Esophagus squamous epithelium (tissue), 5 donors: Measurements from ENCODE around the gene BIRC2. TPM values are rescaled to one million over a fixed set of nuclear protein-coding genes. Genes with fewer than 3 reads are reported as not detected.
A peak's percentile ranks its signal among the peaks of the same experiment; 100 is the strongest.

Experiments
- DNase-seq: peaks from one replicate; lab custom pipeline; 2025; lab: John Stamatoyannopoulos, UW
- H3K27ac ChIP-seq, 4 donors: fragments of 200-600 bp; sonication (generic); one replicate each; pipeline ENCODE4 v1.5.1; 2016 to 2019; ENCODE audit warnings: mild to moderate bottlenecking in 1 of 4
- H3K27me3 ChIP-seq, 4 donors: fragments of 200-600 bp; sonication (generic); 1 replicate in 3 of 4; 2 replicates in 1 of 4; pipeline versions ENCODE4 v1.5.1 to v1.6.0; 2017 to 2021; ENCODE audit warnings: antibody characterized with exemption in 1 of 4
- H3K36me3 ChIP-seq, 3 donors: fragments of 200-600 bp; sonication (generic); one replicate each; pipeline ENCODE4 v1.5.1; 2016 to 2019
- H3K4me1 ChIP-seq, 3 donors: fragments of 200-600 bp; sonication (generic); one replicate each; pipeline ENCODE4 v1.5.1; 2017 to 2019
- H3K4me3 ChIP-seq, 4 donors: fragments of 200-600 bp; sonication (generic); 1 replicate in 3 of 4; 2 replicates in 1 of 4; pipeline ENCODE4 v1.5.1; 2016 to 2019; ENCODE audit warnings: mild to moderate bottlenecking in 2 of 4, moderate library complexity in 1 of 4
- H3K9me3 ChIP-seq, 3 donors: fragments of 200-600 bp; sonication (generic); one replicate each; pipeline ENCODE4 v1.5.1; 2016 to 2019
- POLR2A ChIP-seq, 4 donors: fragments of 450-650 bp; IDR thresholded peaks; one replicate each; pipeline ENCODE4 v1.6.1; 2017; ENCODE audit warnings: antibody characterized with exemption in 4 of 4, mild to moderate bottlenecking in 4 of 4, moderate library complexity in 3 of 4
- WGBS, 2 donors: methylation state at CpG; one replicate each; pipeline ENCODE4 v1.1.5; 2018; 5-methylcytosine and 5-hydroxymethylcytosine counted together
- intact Hi-C: fragments of 100-400 bp; cut with DNase I; formaldehyde crosslinking; loops from one replicate; pipeline ENCODE4 v1.15.0; 2022
- total RNA-seq, 4 donors: library from RNA; depleted of rRNA; stranded (reverse); fragments of >200 nt; gene quantifications; one replicate each; pipeline ENCODE4 v1.1.0, GENCODE V29; 2016
- TF ChIP-seq, protein P1 (sequence below), 6 experiments: fragments of 450-650 bp in 4 of 6; fragments of 200-600 bp in 2 of 6; sonication (generic) in 2 of 6; IDR thresholded peaks; one replicate each; pipeline ENCODE4 v1.5.1; 2016 to 2019; ENCODE audit warnings: antibody characterized with exemption in 6 of 6, mild to moderate bottlenecking in 4 of 6, moderate library complexity in 4 of 6
- donor health status: DM: yes; HTN: yes; CAD: no.

The BIRC2 gene
- total RNA-seq, 4 donors from 2014 or later, result 18.9 to 38.7 (median 26.4) TPM

- no peak for DNase-seq
- Histone ChIP-seq H3K27ac (no peak overlapping the region), H3K9me3 (no peaks in the 10 kb centered on the region), H3K4me1 (peaks cover 0 to 6% (median 0%) of the 10 kb centered on the region in 3 donors), H3K4me3 (no peak overlapping the region), H3K36me3 (peaks cover 0 to 81% (median 10%) of the 10 kb centered on the region in 3 donors), H3K27me3 (no peaks in the 10 kb centered on the region)
- WGBS, 2 donors, result 62 to 64% methylated on average over 3 of the region's 3 CpGs
- intact Hi-C loops, result no loop called here
- TF ChIP-seq POLR2A (IDR thresholded peaks at IDR 0.05), result no peak
- TF ChIP-seq, protein P1, sequence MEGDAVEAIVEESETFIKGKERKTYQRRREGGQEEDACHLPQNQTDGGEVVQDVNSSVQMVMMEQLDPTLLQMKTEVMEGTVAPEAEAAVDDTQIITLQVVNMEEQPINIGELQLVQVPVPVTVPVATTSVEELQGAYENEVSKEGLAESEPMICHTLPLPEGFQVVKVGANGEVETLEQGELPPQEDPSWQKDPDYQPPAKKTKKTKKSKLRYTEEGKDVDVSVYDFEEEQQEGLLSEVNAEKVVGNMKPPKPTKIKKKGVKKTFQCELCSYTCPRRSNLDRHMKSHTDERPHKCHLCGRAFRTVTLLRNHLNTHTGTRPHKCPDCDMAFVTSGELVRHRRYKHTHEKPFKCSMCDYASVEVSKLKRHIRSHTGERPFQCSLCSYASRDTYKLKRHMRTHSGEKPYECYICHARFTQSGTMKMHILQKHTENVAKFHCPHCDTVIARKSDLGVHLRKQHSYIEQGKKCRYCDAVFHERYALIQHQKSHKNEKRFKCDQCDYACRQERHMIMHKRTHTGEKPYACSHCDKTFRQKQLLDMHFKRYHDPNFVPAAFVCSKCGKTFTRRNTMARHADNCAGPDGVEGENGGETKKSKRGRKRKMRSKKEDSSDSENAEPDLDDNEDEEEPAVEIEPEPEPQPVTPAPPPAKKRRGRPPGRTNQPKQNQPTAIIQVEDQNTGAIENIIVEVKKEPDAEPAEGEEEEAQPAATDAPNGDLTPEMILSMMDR (IDR thresholded peaks at IDR 0.05), result no peak
These were observed 12.4 kb downstream of the BIRC2 start for GRCh38 chr11:102359372-102359771.

GRCh38 chr11:102360681-102361080, 13.7 kb downstream of the BIRC2 start:
- Histone ChIP-seq H3K9me3 (no peaks in the 10 kb centered on the region), H3K27ac (no peak overlapping the region), H3K4me1 (peaks cover 0 to 6% (median 0%) of the 10 kb centered on the region in 3 donors), H3K36me3 (peaks cover 8 to 89% (median 10%) of the 10 kb centered on the region in 3 donors), H3K27me3 (no peaks in the 10 kb centered on the region), H3K4me3 (no peak overlapping the region)
- DNase-seq, result no peak
- no peak for TF ChIP-seq POLR2A (IDR thresholded peaks at IDR 0.05)
- TF ChIP-seq, protein P1 (IDR thresholded peaks at IDR 0.05), result no peak
- WGBS, 2 donors, result 76 to 87% methylated on average over 3 of the region's 3 CpGs
- intact Hi-C loops, result no loop called here

GRCh38 chr11:102361086-102362031, 14.3 kb downstream of the BIRC2 start:
- intact Hi-C loops, result no loop called here
- DNase-seq, result no peak
- 92 to 93% methylated on average over 1 to 5 of the region's 5 CpGs for WGBS, 2 donors
- H3K36me3 ChIP-seq, result peaks cover 10 to 89% (median 11%) of the 10 kb centered on the region in 3 donors
- H3K27ac ChIP-seq, result no peak overlapping the region
- peaks cover 0 to 6% (median 0%) of the 10 kb centered on the region in 3 donors for H3K4me1 ChIP-seq
- H3K4me3 ChIP-seq, result no peak overlapping the region
- H3K27me3 ChIP-seq, result no peaks in the 10 kb centered on the region
- TF ChIP-seq, protein P1 (IDR thresholded peaks at IDR 0.05), result no peak
- no peak for TF ChIP-seq POLR2A (IDR thresholded peaks at IDR 0.05)
- no peaks in the 10 kb centered on the region for H3K9me3 ChIP-seq

DNA sequence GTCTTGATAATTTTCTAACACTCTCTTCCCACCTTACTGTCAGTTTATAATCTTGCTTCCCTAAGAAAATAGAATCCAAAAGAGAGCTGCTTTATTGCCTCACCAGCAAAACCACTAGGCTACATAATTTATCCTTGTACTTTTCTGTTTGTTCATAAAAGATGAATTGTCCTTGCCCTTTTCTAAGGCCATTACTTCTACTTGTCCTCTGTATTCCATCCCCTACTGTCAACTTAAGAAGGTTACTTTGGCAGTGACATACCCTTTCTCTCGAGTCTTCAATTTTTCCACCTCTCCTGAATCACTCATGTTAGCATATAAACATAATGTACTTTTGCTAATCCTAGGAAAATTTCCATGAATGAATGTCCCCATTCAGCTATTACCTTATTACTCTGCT, 18.0 kb downstream of the BIRC2 start:
- Histone ChIP-seq H3K27me3 (no peaks in the 10 kb centered on the region), H3K4me3 (no peak overlapping the region), H3K36me3 (peaks cover 10 to 89% (median 18%) of the 10 kb centered on the region in 3 donors), H3K4me1 (peaks cover 0 to 3% (median 0%) of the 10 kb centered on the region in 3 donors), H3K9me3 (no peaks in the 10 kb centered on the region), H3K27ac (no peak overlapping the region)
- TF ChIP-seq, protein P1 (IDR thresholded peaks at IDR 0.05), result no peak
- TF ChIP-seq POLR2A (IDR thresholded peaks at IDR 0.05), result no peak
- intact Hi-C loops, result no loop called here
- DNase-seq, result no peak
- 55 to 76% methylated on average over 1 of the region's 1 CpG for WGBS, 2 donors

GRCh38 chr11:102367364-102367763, 20.4 kb downstream of the BIRC2 start:
- no peaks in the 10 kb centered on the region for H3K9me3 ChIP-seq
- no peaks in the 10 kb centered on the region for H3K4me1 ChIP-seq
- H3K27me3 ChIP-seq, result no peaks in the 10 kb centered on the region
- peaks cover 0 to 67% (median 18%) of the 10 kb centered on the region in 3 donors for H3K36me3 ChIP-seq
- TF ChIP-seq, protein P1 (IDR thresholded peaks at IDR 0.05), result peak in 3 of 6 experiments; percentile 16 to 26 (median 20)
- TF ChIP-seq POLR2A (IDR thresholded peaks at IDR 0.05), result no peak
- no peak for DNase-seq
- 21 to 37% methylated on average over 6 of the region's 6 CpGs for WGBS, 2 donors
- H3K27ac ChIP-seq, result no peak overlapping the region
- intact Hi-C loops, result no loop called here
- H3K4me3 ChIP-seq, result no peak overlapping the region
